Panc1 (cell line): ENCODE data around the gene STARD10. TPM values are rescaled to one million over a fixed set of nuclear protein-coding genes. Genes with fewer than 3 reads are reported as not detected.

ENCODE experiments used
- ATAC-seq: fragments of 200-7000 bp; cut with Tn5 transposase; 2 replicates; pipeline ENCODE4 v1.9.1; 2020; ENCODE audit warnings: mild to moderate bottlenecking, moderate library complexity
- BruUV-seq: library from RNA; stranded (reverse); fragments of 400-500 nt; replicated peaks from 2 replicates; lab custom pipeline; 2021; lab: Mats Ljungman, UMichigan
- CTCF ChIA-PET: fragments of 300-600 bp; sonication (Branson Sonifier 250); formaldehyde crosslinking; loops from one replicate; lab custom pipeline; 2022; ENCODE audit warnings: antibody characterized with exemption; lab: Charles Lee
- POLR2A ChIA-PET: fragments of 300-600 bp; sonication (Branson Sonifier 250); formaldehyde crosslinking; loops from one replicate; lab custom pipeline; 2022; ENCODE audit warnings: antibody characterized with exemption; lab: Charles Lee
- DNase-seq: peaks from one replicate; pipeline ENCODE4 v3.0.0-alpha.2; 2010; ENCODE audit warnings: low read depth, low spot score
- H3K27ac ChIP-seq: 2 replicates; pipeline ENCODE4 v1.5.1; 2011; ENCODE audit warnings: mild to moderate bottlenecking, low read length, inconsistent platforms
- H3K27me3 ChIP-seq: fragments of 200-500 bp; sonication (Bioruptor generic); 2 replicates; pipeline ENCODE4 v1.6.0; 2014; ENCODE audit warnings: low read length, inconsistent platforms; ENCODE audit not compliant: control insufficient read depth, insufficient read depth
- H3K36me3 ChIP-seq: fragments of 200-500 bp; sonication (Bioruptor generic); 2 replicates; pipeline ENCODE4 v1.5.1; 2014; ENCODE audit warnings: inconsistent platforms, mild to moderate bottlenecking, low read length, moderate library complexity; ENCODE audit not compliant: control insufficient read depth, insufficient read depth
- H3K4me1 ChIP-seq: 2 replicates; pipeline ENCODE4 v1.5.1; 2011; ENCODE audit warnings: inconsistent platforms, mild to moderate bottlenecking, low read length, moderate library complexity; ENCODE audit not compliant: control insufficient read depth, insufficient read depth
- H3K4me3 ChIP-seq, 2 experiments: 2 replicates each; pipeline ENCODE4 v1.5.1; 2011 to 2012; ENCODE audit warnings: low read depth in 2 of 2, low read length in 2 of 2, mild to moderate bottlenecking in 2 of 2, inconsistent platforms in 1 of 2, moderate library complexity in 1 of 2
- H3K9me3 ChIP-seq: fragments of 200-500 bp; sonication (Bioruptor generic); 2 replicates; pipeline ENCODE4 v1.5.1; 2014; ENCODE audit warnings: low read depth, mild to moderate bottlenecking, inconsistent platforms, low read length, moderate library complexity; ENCODE audit not compliant: control insufficient read depth, insufficient read depth
- CTCF ChIP-seq: fragments of 450-650 bp; IDR thresholded peaks from 2 replicates; pipeline ENCODE4 v1.5.1; 2017; ENCODE audit warnings: mild to moderate bottlenecking
- POLR2AphosphoS5 ChIP-seq: IDR thresholded peaks from 2 replicates; pipeline ENCODE4 v1.6.1; 2012; ENCODE audit warnings: mild to moderate bottlenecking, low read depth, low read length, moderate library complexity
- REST ChIP-seq, 2 experiments: IDR thresholded peaks; 2 replicates each; pipeline ENCODE4 v1.6.1; 2011 to 2012; ENCODE audit warnings: low read depth in 2 of 2, control low read depth in 1 of 2, low read length in 1 of 2, mild to moderate bottlenecking in 1 of 2, moderate library complexity in 1 of 2; ENCODE audit not compliant: insufficient read depth in 1 of 2
- SIN3A ChIP-seq: IDR thresholded peaks from 2 replicates; pipeline ENCODE4 v1.6.1; 2012; ENCODE audit warnings: low read depth, mild to moderate bottlenecking, low read length, moderate library complexity, borderline replicate concordance; ENCODE audit not compliant: insufficient read depth
- TCF7L2 ChIP-seq: IDR thresholded peaks from 2 replicates; pipeline ENCODE4 v1.6.1; 2011; ENCODE audit warnings: mild to moderate bottlenecking, low read depth, low read length, inconsistent platforms
- in situ Hi-C: cut with HindIII; loops from 2 replicates; pipeline ENCODE4 v1.10.0; 2016; ENCODE audit warnings: low sequenced_read_pairs, low pct_unique_long_range_greater_than_20kb
- intact Hi-C: fragments of 100-400 bp; cut with micrococcal nuclease; formaldehyde crosslinking; loops from one replicate; pipeline ENCODE4 v1.10.0; 2022; ENCODE audit not compliant: unreplicated experiment
- total RNA-seq: library from RNA; stranded (reverse); gene quantifications from one replicate; pipeline ENCODE4 v1.2.1, GENCODE V29; 2021; ENCODE audit not compliant: unreplicated experiment

Gene STARD10
- total RNA-seq, 1 experiment from 2014 or later = 32.1 TPM

- DNase-seq (no peak), ATAC-seq (no peak)
- H3K4me3 ChIP-seq = no peak overlapping the region
- no peaks in the 10 kb centered on the region for H3K4me1 ChIP-seq
- H3K36me3 ChIP-seq = no peaks in the 10 kb centered on the region
- in situ Hi-C loops (no loop called here), intact Hi-C loops (no loop called here)
- no peaks in the 10 kb centered on the region for H3K27me3 ChIP-seq
- H3K27ac ChIP-seq = no peak overlapping the region
- BruUV-seq = no TSS peak
- POLR2A ChIA-PET = no interaction called here
- TF ChIP-seq POLR2AphosphoS5 = no peak
- no peak for TF ChIP-seq CTCF
- TF ChIP-seq SIN3A = no peak
- no peak for TF ChIP-seq REST (IDR thresholded peaks at IDR 0.05; ENCODE audit: insufficient read depth in 1 of 2, low read depth in 2 of 2, low read length in 1 of 2)
- TF ChIP-seq TCF7L2 = no peak
- CTCF ChIA-PET = no interaction called here
- H3K9me3 ChIP-seq = no peaks in the 10 kb centered on the region
Observed at GRCh38 chr11:72762641-72763304, 31.1 kb downstream of the STARD10 start.

- H3K4me3 ChIP-seq = no peak overlapping the region
- no peak for ATAC-seq
Observed at GRCh38 chr11:72760539-72761405, 33.1 kb downstream of the STARD10 start.

More at GRCh38 chr11:72760539-72761405, 33.1 kb downstream of the STARD10 start:
- ChIA-PET CTCF (interaction anchor here (0.7 kb wide), 1 partner anchor 364 kb away, joined by 7 read pairs; no protein-coding TSS in a partner anchor), POLR2A (no interaction called here)
- TF ChIP-seq REST (IDR thresholded peaks at IDR 0.05; ENCODE audit: insufficient read depth in 1 of 2, low read depth in 2 of 2, low read length in 1 of 2) (no peak), POLR2AphosphoS5 (no peak), CTCF (no peak)
- no TSS peak for BruUV-seq
- Histone ChIP-seq H3K36me3 (no peaks in the 10 kb centered on the region), H3K4me1 (no peaks in the 10 kb centered on the region), H3K27ac (no peak overlapping the region), H3K9me3 (no peaks in the 10 kb centered on the region), H3K27me3 (no peaks in the 10 kb centered on the region)
- in situ Hi-C loops = no loop called here
- intact Hi-C loops = no loop called here
- no peak for DNase-seq
